HG03442 (cell line): ENCODE results near the gene CASP12.
A peak's percentile ranks its signal among the peaks of the same experiment; 100 is the strongest.
"Not testable (repeated sequence)": the region's sequence is repeated elsewhere in the genome, so short reads cannot be mapped to it uniquely, and the experiment has no call there.

Experiments used
- ATAC-seq: cut with Tn5 transposase; IDR thresholded peaks from one replicate; pipeline ENCODE4 v1.9.1; 2021; ENCODE audit warnings: mild to moderate bottlenecking, moderate library complexity; ENCODE audit not compliant: unreplicated experiment

The CASP12 gene

DNA sequence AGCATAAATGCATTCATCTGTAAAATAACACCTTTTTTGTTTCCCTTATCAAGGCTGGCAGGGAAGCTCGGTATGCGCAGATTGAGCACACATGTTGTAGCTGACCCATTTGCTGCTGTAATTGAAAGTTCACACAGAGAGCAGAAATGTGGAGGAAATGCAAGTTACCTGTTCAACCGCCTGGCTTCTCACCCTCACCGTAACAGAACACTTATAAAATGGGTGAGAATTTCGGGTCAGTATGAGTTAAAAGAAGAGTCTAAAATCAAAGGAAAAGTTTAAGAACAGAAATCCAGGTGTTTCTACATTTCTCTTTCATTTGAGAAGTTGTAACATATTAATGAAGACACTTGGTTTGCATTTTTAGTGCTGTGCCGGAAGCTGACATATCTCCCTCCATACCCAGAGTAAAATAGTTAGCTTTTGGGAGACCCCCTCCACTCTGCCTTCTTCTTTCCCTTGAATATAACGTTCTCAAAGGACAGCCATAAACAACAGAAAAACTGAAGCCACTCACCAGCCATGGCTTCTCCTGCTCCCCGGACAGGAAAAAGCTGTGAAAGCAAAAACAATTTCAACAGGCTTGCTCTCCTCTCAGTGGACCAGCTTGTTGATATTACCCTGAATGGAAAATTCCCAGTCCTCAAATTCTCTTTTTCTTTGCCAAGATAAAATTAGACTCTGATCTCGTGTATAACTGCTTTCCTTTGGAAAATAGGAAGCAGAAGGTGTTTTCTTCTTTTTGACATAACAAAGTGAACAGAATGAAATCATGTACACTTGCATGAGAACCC, at the start of gene CASP12:
CASP12 (minus strand) TSS at position 570 of the 794 bp plus-strand sequence.
- ATAC-seq, result no peak

DNA sequence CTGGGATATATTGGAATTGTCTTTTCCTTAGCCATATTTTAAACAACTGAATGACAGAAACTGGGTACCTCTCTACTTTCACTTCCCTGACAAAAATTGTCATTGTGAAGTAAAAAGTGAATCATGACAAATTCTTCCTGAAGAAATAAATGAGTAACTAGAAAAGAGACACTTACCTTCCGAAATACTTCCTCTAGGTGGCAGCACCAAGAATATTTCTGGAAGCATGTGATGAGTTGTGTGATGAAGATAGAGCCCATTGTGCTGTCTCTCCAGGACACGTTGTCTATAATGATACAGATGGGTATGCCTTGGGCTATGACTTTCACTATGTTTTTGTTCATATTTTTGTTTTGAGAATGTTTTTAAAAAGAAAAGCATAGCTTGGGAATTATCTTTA, 48.6 kb upstream of the CASP12 start:
- peak; percentile 98 for ATAC-seq

DNA sequence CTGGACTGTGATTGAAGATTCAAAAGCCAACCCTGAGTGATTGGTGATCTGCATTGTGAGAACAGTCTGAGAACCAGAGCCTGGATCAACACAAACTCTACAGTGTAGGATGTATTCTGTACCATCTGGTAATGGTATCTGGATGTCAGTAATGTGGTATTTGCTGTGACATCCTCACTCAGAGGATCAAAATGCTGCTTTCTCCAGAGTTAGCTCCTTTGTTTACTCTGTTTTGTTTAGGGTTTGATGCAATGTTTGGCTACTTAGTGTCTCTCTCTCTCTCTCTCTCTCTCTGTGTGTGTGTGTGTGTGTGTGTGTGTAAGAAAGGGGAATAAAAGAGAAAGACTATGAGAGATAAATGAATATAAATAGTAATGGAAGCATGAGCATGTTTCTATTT, 45.8 kb upstream of the CASP12 start:
- no peak for ATAC-seq

DNA sequence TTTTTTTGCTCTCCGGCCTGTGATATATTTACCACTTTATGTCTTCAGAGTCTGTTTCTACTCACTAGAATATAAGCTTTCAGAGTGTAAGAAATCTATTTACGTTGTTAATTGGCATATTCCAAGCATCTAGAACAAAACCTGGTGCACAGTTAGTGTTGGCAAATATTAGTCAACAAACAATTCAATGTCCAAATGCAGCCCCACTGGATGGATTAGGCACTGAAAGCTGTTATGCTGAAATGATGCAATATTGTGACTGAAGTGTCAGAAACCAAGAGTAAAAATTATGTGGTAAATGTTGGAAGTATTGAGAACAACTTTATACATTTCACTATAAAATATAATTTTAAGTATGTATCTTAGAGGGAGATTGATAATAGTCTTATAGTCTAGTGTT, 45.3 kb upstream of the CASP12 start:
- ATAC-seq, result no peak

DNA sequence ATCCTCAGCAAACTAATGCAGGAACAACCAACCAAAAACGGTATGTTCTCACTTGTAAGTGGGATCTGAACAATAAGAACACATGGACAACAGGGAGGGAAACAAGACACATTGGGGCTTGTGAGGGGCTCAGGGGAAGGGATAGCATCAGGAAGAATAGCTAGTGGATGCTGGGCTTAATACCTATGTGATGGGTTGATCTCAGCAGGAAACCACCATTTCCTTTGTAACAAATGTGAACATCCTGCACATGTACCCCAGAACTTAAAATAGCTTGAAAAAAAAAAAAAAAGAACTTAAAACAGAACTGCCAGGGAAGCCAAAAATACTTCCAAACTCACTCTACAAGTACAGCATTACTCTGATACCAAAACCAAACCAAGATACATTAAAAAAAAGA, 36.3 kb upstream of the CASP12 start:
- ATAC-seq, result no peak

DNA sequence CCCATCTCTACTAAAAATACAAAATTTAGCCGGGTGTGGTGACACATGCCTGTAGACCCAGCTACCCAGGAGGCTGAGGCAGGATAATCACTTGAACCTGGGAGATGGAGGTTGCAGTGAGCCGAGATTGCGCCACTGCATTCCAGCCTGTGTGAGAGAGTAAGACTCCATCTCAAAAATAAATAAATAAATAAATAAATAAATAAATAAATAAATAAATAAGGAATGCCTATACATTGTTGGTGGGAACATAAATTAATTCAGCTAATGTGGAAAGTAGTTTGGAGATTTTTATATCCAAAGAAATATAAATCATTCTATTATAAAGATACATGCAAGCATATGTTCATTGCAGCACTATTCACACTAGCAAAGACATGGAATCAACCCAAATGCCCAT, 35.8 kb upstream of the CASP12 start:
- ATAC-seq, result not testable (repeated sequence)

DNA sequence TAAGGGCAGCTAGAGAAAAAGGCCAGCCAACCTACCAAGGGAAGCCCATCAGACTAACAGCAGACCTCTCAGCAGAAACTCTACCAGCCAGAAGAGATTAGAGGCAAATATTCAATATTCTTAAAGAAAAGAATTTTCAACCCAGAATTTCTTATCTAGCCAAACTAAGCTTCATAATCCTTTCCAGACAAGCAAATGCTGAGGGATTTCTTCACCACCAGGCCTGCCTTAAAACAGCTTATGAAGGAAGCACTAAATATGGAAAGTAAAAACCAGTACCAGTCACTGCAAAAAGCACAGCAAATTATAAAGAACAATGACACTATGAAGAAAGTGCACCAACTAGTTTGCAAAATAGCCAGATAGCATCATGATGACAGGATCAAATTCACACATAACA, 30.6 kb upstream of the CASP12 start:
- no peak for ATAC-seq

DNA sequence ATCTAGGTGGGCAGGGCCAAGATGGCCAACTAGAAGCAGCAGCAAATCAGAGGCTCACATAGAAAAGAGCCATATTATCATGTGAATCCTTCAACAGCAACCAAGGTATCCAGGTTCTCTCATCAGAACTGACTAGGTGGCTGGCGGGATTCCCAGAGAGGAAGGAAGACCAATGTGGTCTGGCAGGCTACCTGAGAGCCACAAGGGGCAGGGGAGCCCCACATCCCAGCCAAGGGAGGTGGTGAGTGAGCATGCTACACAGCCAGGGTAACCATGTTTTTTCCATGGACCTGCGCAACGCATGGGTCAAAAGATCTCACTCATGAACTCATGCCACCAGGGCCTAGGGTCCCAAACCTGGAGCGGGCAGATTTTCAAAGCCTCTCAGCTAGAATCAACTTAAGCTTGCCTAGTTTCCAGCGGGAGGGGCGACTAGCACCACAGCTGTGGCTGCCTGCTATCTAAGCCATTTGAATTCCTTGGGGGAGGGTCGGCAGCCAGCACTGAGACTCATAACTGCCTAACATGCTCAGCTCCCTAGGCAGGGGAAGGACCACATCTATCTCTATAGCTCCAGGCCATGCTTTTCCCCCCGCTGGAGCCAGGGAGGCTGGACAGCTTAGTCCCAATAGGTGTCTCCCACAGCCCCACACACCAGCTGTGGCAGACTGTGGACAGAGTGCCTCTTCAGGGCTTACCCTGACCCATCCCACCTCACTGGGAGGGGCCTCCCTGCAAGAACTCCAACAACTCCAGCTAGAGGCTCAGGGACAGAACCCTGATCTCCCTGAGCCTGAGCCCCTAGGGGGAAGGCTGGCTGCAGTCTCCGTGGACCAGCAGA, 28.7 kb upstream of the CASP12 start:
- ATAC-seq, result no peak

DNA sequence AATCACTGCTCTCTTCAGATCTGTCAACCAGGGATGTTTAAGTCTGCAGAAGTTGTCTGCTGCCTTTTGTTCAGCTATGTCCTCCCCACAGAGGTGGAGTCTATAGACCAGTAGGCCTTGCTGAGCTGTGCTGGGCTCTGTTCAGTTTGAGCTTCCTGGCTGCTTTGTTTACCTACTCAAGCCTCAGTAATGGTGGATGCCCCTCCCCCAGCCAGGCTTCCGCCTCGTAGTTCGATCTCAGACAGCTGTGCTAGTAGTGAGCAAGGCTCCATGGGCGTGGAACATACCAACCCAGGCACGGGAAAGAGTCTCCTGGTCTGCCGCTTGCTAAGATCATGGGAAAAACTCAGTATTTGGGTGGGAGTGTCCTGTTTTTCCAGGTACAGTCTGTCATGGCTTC, 27.6 kb upstream of the CASP12 start:
- ATAC-seq, result no peak

DNA sequence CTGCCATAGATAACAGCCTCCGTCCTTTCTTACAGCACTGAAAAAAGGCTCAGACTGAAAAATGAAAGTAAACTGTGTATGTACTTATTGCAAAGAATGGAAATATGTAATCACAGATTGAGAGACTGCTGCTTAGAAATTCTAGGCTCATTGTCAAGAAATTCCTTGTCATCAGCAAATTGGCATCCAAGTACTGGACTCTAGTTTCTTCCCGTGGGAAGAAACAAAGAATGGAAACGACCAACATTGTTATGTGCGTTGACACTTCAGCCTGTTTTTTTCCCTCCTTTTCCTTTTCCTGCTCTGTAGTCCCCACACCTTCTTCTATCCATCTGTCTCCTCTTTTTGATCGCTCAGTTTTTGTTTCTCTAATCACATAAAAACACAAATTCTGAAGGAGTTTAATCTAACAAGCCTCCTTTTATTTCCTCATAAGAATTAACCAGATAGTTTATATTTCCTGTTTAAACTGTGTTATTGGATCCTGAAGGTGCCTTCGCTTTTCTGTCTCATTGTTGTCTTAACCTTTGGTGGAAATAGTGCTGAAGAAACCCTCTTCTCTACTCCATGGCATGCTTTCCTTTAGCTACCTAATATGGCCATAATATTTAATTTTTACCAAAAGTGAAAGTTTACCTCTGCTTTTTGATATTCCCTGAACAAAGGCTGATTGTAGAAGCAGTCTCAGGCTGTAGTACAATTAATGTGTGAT, 20.0 kb upstream of the CASP12 start:
- ATAC-seq, result peak; percentile 53

DNA sequence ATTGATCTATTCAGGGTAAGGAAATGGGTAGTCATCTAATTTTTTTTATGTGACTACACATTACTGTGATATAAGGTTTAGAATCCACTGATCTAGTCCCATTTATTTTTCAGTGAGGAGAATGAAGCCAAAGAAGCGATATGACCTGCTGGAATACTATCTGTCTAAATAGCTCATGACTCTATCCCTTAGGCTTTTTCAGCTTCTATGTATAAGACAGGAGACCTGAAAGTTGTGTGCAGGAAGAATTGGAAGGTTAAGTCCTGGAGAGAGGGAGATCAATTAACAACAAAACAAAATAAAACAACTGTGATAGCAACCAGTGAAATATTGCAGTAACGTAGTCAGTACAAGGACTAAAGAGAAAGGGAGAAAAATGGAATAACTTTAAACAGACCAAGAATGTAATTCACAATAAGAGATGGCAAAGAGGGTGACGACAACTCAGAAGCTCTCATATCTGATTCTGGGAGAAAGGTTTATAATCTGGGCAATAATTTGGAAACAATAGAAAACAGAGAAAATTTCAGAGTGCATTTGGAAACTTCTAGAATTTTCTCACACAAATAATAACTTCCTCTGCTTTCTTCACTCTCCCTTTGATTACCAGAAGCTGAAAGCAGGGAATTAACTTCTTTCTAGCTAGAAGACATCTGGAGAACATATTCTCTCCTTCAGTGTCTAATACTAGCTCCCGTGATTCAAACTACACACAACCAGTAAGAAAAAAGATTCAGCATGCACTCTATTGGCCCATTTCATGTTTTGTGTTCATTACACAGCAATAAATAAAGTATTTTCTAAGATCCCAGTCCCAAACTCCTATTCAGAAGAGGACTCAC, 19.2 kb upstream of the CASP12 start:
- ATAC-seq, result peak; percentile 19

DNA sequence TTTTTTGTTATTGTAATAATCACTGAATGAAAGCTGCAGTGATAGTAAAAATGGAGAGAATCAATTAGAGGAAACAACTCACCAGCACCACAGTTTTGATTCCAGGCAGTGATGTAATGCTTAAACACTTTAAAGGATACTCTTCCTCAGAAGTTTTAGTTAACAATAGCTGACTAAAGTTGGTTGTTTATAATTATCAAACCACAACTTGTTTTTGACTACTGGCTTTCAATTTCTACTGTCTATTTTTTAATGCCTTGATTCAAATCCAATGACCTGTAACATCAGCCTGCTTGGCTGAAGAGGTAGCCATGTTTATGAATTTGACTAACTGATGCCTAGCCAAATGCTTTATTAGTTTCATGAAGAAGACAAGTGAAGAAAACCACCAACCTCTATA, 18.2 kb upstream of the CASP12 start:
- no peak for ATAC-seq

DNA sequence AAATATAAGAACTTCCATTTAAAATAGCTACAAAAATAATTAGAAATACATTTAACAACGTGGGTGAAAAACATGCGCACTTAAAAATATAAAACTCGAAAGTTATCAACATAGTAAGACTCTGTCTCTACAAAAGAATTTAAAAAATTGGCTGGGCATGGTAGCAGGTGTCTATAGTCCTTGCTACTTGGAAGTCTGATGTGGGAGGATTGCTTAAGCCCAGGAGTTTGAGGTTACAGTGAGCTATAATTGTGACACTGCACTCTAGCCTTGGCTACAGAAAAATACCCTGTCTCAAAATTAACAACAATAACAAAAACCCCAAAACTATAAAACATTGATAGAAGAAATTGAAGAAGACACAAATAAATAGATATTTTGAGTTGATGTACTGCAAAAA, 13.8 kb upstream of the CASP12 start:
- no peak for ATAC-seq

DNA sequence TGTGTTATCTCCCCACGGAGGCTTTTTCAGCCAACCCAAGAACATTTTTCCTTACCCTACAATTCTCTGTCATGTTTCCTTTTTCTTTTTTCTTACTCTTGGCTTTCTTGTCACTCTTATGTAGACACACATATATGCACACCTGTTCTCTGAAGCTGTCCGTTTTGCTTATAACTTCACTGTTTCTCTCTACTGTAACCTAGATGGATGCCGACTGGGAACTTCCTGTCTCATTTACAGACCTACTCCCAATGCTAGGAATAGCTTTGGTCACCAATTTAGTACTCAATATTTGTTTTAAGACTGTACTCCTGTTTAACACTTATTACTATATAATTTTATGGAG, 9.9 kb upstream of the CASP12 start:
- ATAC-seq, result no peak

DNA sequence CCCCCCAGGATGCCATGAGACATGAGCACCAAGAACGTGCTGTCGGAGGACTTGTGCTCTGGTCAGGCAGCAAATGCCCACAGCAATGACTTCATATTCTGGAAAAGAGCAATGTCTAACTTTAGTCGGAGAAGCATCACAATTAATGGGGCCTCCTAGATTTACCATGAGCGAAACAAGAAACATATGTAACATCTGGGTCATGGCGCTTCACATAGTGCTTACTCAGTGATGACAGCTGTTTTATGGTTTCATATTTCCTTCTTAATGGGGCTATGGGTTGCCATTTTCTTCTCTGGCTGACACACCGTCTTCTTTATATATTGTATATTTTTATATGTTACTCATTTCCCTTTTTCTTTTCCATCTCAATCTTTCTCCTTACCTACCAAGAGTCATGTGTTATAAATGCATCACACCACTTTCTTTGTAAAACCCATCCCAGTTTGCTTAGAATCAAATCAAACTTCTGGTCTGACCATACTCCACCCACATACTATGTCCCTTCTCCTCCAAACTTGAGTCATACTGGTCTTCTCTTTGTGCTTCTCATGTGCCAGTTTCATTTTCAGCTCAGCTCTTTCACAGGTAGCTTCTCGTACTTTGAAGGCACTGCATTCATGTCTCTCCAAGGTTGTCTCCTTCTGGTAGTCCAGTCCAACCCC, 9.4 kb upstream of the CASP12 start:
- peak; percentile 83 for ATAC-seq

DNA sequence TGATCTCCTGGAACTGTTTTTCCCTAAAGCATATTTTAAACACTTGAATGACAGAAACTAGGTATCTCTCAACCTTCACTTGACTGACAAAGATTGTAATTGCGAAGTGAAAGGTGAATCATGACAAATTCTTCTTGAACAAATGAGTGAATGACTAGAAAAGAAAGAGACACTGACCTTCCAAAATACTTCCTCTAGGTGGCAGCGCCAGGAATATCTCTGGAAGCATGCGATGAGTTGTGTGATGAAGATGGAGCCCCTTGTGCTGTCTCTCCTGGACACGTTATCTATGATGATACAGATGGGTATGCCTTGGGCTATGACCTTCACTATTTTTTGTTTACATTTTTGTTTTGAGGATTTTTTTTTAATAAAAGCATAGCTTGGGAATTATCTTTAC, 7.0 kb upstream of the CASP12 start:
- no peak for ATAC-seq

DNA sequence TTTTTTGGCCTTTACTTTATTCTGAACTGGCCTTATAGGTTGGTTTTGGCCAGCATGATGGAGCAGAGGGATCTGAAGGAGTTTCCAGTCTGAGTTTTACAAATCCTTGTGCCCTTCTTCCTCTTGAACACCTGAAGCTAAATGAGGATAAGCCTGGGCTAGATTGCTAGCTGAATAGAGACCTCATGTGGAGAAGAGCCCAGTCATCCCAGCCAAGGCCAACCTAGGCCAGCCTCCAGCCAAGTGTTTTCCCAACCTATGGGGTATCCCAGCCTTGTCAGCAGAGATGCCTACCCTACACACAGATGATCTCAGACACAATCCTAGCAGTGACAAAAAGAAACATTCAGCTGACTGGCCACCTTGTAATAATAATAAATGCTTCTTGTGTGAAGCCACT, 966 bp upstream of the CASP12 start:
- ATAC-seq, result no peak

DNA sequence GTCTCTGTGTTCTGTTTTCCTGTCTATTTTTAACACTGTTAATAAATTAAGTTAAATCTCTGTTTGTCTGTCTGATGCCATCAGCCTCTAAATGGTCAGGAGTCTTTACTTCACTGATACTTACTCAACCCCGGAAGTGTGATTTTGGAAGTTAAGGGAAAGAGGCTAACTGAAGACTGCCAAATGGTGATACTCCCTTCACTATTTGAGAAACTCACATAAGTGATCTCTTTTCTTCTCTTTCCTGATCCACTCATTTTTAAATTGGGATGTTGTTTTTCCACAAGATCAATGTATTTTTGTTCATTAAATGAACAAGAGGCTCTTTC, 389 bp upstream of the CASP12 start:
- ATAC-seq, result no peak

DNA sequence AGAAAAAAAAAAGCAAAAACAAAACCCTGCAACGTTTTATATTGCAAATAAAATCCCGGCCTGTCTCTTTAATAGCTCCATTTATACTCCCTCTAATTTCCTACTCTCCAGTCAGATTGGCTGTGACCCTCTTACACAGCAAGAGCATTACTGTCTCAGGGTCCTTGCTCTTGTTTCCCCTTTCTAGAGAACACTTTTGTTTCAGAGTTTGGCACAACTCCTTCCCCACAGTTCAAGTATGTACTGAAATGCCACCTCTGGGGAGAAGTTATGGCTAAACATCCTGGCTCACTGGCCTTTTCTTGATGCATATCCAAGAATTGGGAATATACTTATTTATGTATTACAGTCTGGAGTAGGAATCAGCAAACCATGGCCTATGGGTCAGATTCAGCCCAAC, 2.6 kb downstream of the CASP12 start:
- ATAC-seq, result no peak

DNA sequence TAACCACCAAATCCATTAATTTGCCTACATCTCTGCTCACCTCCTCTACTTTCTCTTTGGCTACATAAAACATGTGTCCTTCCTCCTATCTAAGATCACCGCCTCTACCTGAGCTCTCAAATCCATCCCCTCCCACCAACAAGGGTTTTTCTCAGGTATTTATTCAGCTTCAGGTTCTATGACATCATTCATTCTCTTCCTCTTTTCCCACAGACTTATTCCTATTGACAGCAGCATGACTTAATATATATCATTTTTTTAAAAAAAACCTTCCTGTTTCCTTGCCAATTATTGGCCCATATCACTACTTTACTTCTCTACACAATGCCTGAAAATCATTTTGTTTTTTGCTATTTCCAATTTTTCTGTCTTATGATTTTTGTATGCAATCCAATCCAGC, 4.4 kb downstream of the CASP12 start:
- no peak for ATAC-seq
